Measurements from ENCODE around the gene ADAM12.

The ADAM12 gene

GRCh38 chr10:126165874-126166273 lies 222.4 kb downstream of the ADAM12 start:
- no peak for TF ChIP-seq CTCF (IDR thresholded peaks at IDR 0.05; ENCODE audit: low read depth, low read length, missing control alignments)
- H3K4me3 ChIP-seq (ENCODE audit: low read depth, low read length) = no peak overlapping the region
- DNase-seq (ENCODE audit: low read depth) = no peak
- in situ Hi-C loops (cut with HindIII; ENCODE audit: low sequenced_read_pairs) = no loop called here

- in situ Hi-C loops (cut with HindIII; ENCODE audit: low sequenced_read_pairs) = no loop called here
- no peak for TF ChIP-seq CTCF (IDR thresholded peaks at IDR 0.05; ENCODE audit: low read depth, low read length, missing control alignments)
- DNase-seq (ENCODE audit: low read depth) = no peak
- no peak overlapping the region for H3K4me3 ChIP-seq (ENCODE audit: low read depth, low read length)
Measured at GRCh38 chr10:126163506-126163905, 224.8 kb downstream of the ADAM12 start.

- H3K4me3 ChIP-seq (ENCODE audit: low read depth, low read length) = no peak overlapping the region
- DNase-seq (ENCODE audit: low read depth) = no peak
- TF ChIP-seq CTCF (IDR thresholded peaks at IDR 0.05; ENCODE audit: low read depth, low read length, missing control alignments) = no peak
- in situ Hi-C loops (cut with HindIII; ENCODE audit: low sequenced_read_pairs) = no loop called here
Measured at GRCh38 chr10:126161691-126162090, 226.6 kb downstream of the ADAM12 start.

- peak; percentile 40 for TF ChIP-seq CTCF (IDR thresholded peaks at IDR 0.05; ENCODE audit: low read depth, low read length, missing control alignments)
- no peak for DNase-seq (ENCODE audit: low read depth)
- in situ Hi-C loops (cut with HindIII; ENCODE audit: low sequenced_read_pairs) = no loop called here
- H3K4me3 ChIP-seq (ENCODE audit: low read depth, low read length) = no peak overlapping the region
Measured at GRCh38 chr10:126160971-126161630, 227.2 kb downstream of the ADAM12 start.

GRCh38 chr10:126160571-126160970 lies 227.7 kb downstream of the ADAM12 start:
- no peak overlapping the region for H3K4me3 ChIP-seq (ENCODE audit: low read depth, low read length)
- DNase-seq (ENCODE audit: low read depth) = no peak
- TF ChIP-seq CTCF (IDR thresholded peaks at IDR 0.05; ENCODE audit: low read depth, low read length, missing control alignments) = no peak
- in situ Hi-C loops (cut with HindIII; ENCODE audit: low sequenced_read_pairs) = no loop called here

GRCh38 chr10:126158133-126158892 lies 230.0 kb downstream of the ADAM12 start:
- no peak for DNase-seq (ENCODE audit: low read depth)
- in situ Hi-C loops (cut with HindIII; ENCODE audit: low sequenced_read_pairs) = no loop called here
- no peak for TF ChIP-seq CTCF (IDR thresholded peaks at IDR 0.05; ENCODE audit: low read depth, low read length, missing control alignments)
- H3K4me3 ChIP-seq (ENCODE audit: low read depth, low read length) = no peak overlapping the region
